Endothelial cell of umbilical vein (primary cell): Measurements from ENCODE around the gene SERGEF. TPM values are rescaled to one million over a fixed set of nuclear protein-coding genes. Genes with fewer than 3 reads are reported as not detected.

ENCODE experiments used
- BruUV-seq: library from RNA; stranded (reverse); fragments of 400-500 nt; replicated peaks from 2 replicates; lab custom pipeline; 2021; lab: Mats Ljungman, UMichigan
- CTCF ChIA-PET: fragments of 300-600, 350-600 bp; sonication (Branson Sonifier 250); formaldehyde crosslinking; loops from one replicate; lab custom pipeline; 2021; ENCODE audit warnings: antibody characterized with exemption, inconsistent platforms; lab: Charles Lee
- POLR2A ChIA-PET: fragments of 300-600, 350-600 bp; sonication (Branson Sonifier 250); formaldehyde crosslinking; loops from one replicate; lab custom pipeline; 2021; ENCODE audit warnings: antibody characterized with exemption, inconsistent platforms; lab: Charles Lee
- DNase-seq: peaks from one replicate; pipeline ENCODE4 v3.0.0-alpha.2; 2011; ENCODE audit warnings: low read depth, low spot score
- FAIRE-seq: peaks from 2 replicates; lab custom pipeline; 2011; peaks lifted over from hg19 to GRCh38; lab: Jason Lieb, UNC
- H2AFZ ChIP-seq: 2 replicates; pipeline ENCODE4 v1.6.0; 2012; ENCODE audit warnings: low read depth, low read length, control low read depth, inconsistent platforms
- H3K27ac ChIP-seq: 2 replicates; pipeline ENCODE4 v1.5.1; 2011; ENCODE audit warnings: low read depth, mild to moderate bottlenecking, control low read depth, low read length, moderate library complexity; ENCODE audit not compliant: insufficient read depth
- H3K27me3 ChIP-seq, 2 experiments: 2 replicates each; pipeline versions ENCODE4 v1.6.0 to v1.6.1; 2011; ENCODE audit warnings: low read length in 2 of 2, mixed read lengths in 1 of 2; ENCODE audit not compliant: control insufficient read depth in 2 of 2, insufficient read depth in 2 of 2
- H3K36me3 ChIP-seq, 2 experiments: 2 replicates in 1 of 2; 3 replicates in 1 of 2; pipeline ENCODE4 v1.5.1; 2011; ENCODE audit warnings: low read length in 2 of 2, mild to moderate bottlenecking in 1 of 2, moderate library complexity in 1 of 2; ENCODE audit not compliant: control insufficient read depth in 2 of 2, insufficient read depth in 2 of 2; ENCODE audit errors: extremely low read depth in 1 of 2
- H3K4me1 ChIP-seq: 3 replicates; pipeline ENCODE4 v1.5.1; 2011; ENCODE audit warnings: mild to moderate bottlenecking, low read length; ENCODE audit not compliant: control insufficient read depth, insufficient read depth; ENCODE audit errors: extremely low read depth
- H3K4me2 ChIP-seq: 2 replicates; pipeline ENCODE4 v1.6.1; 2011; ENCODE audit warnings: low read length, control low read depth, mixed read lengths; ENCODE audit not compliant: insufficient read depth
- H3K4me3 ChIP-seq, 3 experiments: fragments of 200-600 bp in 1 of 3; sonication (generic), shearing (Covaris generic) in 1 of 3; replicated peaks in 1 of 3; 2 replicates each; pipeline ENCODE4 v1.5.1; 2011 to 2016; ENCODE audit warnings: control low read depth in 3 of 3, low read length in 3 of 3, mild to moderate bottlenecking in 2 of 3, inconsistent platforms in 1 of 3, low read depth in 1 of 3, moderate library complexity in 1 of 3; ENCODE audit not compliant: insufficient read depth in 1 of 3
- H3K79me2 ChIP-seq: 2 replicates; pipeline ENCODE4 v1.6.0; 2012; ENCODE audit warnings: low read length, inconsistent platforms; ENCODE audit not compliant: control insufficient read depth, insufficient read depth
- H3K9ac ChIP-seq: replicated peaks from 2 replicates; pipeline ENCODE3; 2011; ENCODE audit warnings: low read length, control low read depth; ENCODE audit not compliant: insufficient read depth; ENCODE audit errors: extremely low read depth
- H3K9me1 ChIP-seq: replicated peaks from 3 replicates; pipeline ENCODE4 v1.6.0; 2011; ENCODE audit warnings: mild to moderate bottlenecking, low read length; ENCODE audit not compliant: control insufficient read depth, insufficient read depth; ENCODE audit errors: extremely low read depth
- H3K9me3 ChIP-seq: replicated peaks from 2 replicates; pipeline ENCODE4 v1.5.1; 2012; ENCODE audit warnings: low read length, inconsistent platforms; ENCODE audit not compliant: control insufficient read depth, insufficient read depth
- H4K20me1 ChIP-seq: replicated peaks from 2 replicates; pipeline ENCODE3; 2011; ENCODE audit warnings: mild to moderate bottlenecking, low read length; ENCODE audit not compliant: control insufficient read depth, insufficient read depth; ENCODE audit errors: extremely low read depth
- EZH2 ChIP-seq: IDR thresholded peaks from 2 replicates; pipeline ENCODE4 v1.6.1; 2012; ENCODE audit warnings: borderline replicate concordance, low read depth, mild to moderate bottlenecking, moderate library complexity, low read length, inconsistent platforms; ENCODE audit not compliant: severe bottlenecking
- FOS ChIP-seq: IDR thresholded peaks from 2 replicates; pipeline ENCODE4 v1.6.1; 2011; ENCODE audit warnings: mild to moderate bottlenecking, low read length, moderate library complexity, borderline replicate concordance; ENCODE audit not compliant: insufficient read depth
- GATA2 ChIP-seq: IDR thresholded peaks from 2 replicates; pipeline ENCODE4 v1.7.0; 2011; ENCODE audit warnings: low read depth, mild to moderate bottlenecking, moderate library complexity, mixed read lengths, low read length; ENCODE audit not compliant: insufficient read length, insufficient read depth
- JUN ChIP-seq: IDR thresholded peaks from 2 replicates; pipeline ENCODE4 v1.6.1; 2011; ENCODE audit warnings: borderline replicate concordance, low read depth; ENCODE audit not compliant: insufficient read length, insufficient read depth
- MAX ChIP-seq: IDR thresholded peaks from 2 replicates; pipeline ENCODE4 v1.6.1; 2011; ENCODE audit not compliant: insufficient read depth, insufficient read length
- MYC ChIP-seq: IDR thresholded peaks from one replicate; pipeline ENCODE4 v1.6.1; 2011; ENCODE audit warnings: mild to moderate bottlenecking, low read depth, low read length
- POLR2A ChIP-seq: IDR thresholded peaks from 2 replicates; pipeline ENCODE4 v1.6.1; 2012; ENCODE audit warnings: low read depth, mild to moderate bottlenecking, control low read depth, low read length
- POLR2AphosphoS5 ChIP-seq: IDR thresholded peaks from 2 replicates; pipeline ENCODE4 v1.6.1; 2012; ENCODE audit warnings: low read depth, mild to moderate bottlenecking, control low read depth, low read length, moderate library complexity; ENCODE audit not compliant: insufficient read depth
- dilution Hi-C: fragments of 300-500 bp; cut with MboI; formaldehyde crosslinking; loops from one replicate; pipeline ENCODE4 v1.15.0; 2019; ENCODE audit warnings: low sequenced_read_pairs; ENCODE audit not compliant: extremely low pct_ligation_motif_present
- intact Hi-C: fragments of 100-400 bp; cut with micrococcal nuclease; formaldehyde crosslinking; loops from one replicate; pipeline ENCODE4 v1.10.0; 2022
- polyA plus RNA-seq, 4 experiments: library from polyadenylated mRNA; depleted of rRNA in 3 of 4; stranded (reverse) in 3 of 4; unstranded in 1 of 4; fragments of >200 nt; gene quantifications; 2 replicates each; pipeline versions ENCODE4 v1.2.1 to v1.2.3, GENCODE V29; 2011 to 2012; ENCODE audit warnings: missing spikeins in 1 of 4
- total RNA-seq: library from RNA; stranded (reverse); gene quantifications from 2 replicates; pipeline ENCODE4 v1.2.3, GENCODE V29; 2021
- TF ChIP-seq, protein P1 (sequence below), 2 donors: IDR thresholded peaks; 1 replicate in 1 of 2; 2 replicates in 1 of 2; pipeline ENCODE4 v1.5.1; 2011; ENCODE audit warnings: low read length in 2 of 2, mild to moderate bottlenecking in 2 of 2, moderate library complexity in 2 of 2, control low read depth in 1 of 2, inconsistent platforms in 1 of 2, low read depth in 1 of 2; ENCODE audit not compliant: insufficient read depth in 1 of 2; ENCODE audit errors: extremely low read depth in 1 of 2

SERGEF gene
- total and polyA plus RNA-seq, 2 donors (not counting 3 experiments of a cell fraction or from before 2014, with no cell fraction given), result 8.7 to 16.7 TPM

GRCh38 chr11:17811352-17811751 lies 201.5 kb downstream of the SERGEF start:
- H3K27ac ChIP-seq, result no peak overlapping the region
- intact Hi-C loops, result no loop called here
- no peaks in the 10 kb centered on the region for H4K20me1 ChIP-seq
- no peaks in the 10 kb centered on the region for H3K9me1 ChIP-seq
- no peaks in the 10 kb centered on the region for H3K79me2 ChIP-seq
- no peak overlapping the region for H3K9ac ChIP-seq
- no peaks in the 10 kb centered on the region for H3K36me3 ChIP-seq
- no peak overlapping the region for H2AFZ ChIP-seq
- FAIRE-seq, result no peak
- DNase-seq, result no peak
- no peak overlapping the region for H3K4me3 ChIP-seq
- BruUV-seq, result no TSS peak
- CTCF ChIA-PET, result no interaction called here
- H3K4me2 ChIP-seq, result no peak overlapping the region
- no peaks in the 10 kb centered on the region for H3K9me3 ChIP-seq
- no peaks in the 10 kb centered on the region for H3K27me3 ChIP-seq
- POLR2A ChIA-PET, result no interaction called here
- no peaks in the 10 kb centered on the region for H3K4me1 ChIP-seq
- dilution Hi-C loops, result no loop called here
- TF ChIP-seq MAX (no peak), JUN (no peak), POLR2A (no peak), POLR2AphosphoS5 (no peak), FOS (no peak), GATA2 (no peak), MYC (no peak), EZH2 (no peak)
- TF ChIP-seq, protein P1, sequence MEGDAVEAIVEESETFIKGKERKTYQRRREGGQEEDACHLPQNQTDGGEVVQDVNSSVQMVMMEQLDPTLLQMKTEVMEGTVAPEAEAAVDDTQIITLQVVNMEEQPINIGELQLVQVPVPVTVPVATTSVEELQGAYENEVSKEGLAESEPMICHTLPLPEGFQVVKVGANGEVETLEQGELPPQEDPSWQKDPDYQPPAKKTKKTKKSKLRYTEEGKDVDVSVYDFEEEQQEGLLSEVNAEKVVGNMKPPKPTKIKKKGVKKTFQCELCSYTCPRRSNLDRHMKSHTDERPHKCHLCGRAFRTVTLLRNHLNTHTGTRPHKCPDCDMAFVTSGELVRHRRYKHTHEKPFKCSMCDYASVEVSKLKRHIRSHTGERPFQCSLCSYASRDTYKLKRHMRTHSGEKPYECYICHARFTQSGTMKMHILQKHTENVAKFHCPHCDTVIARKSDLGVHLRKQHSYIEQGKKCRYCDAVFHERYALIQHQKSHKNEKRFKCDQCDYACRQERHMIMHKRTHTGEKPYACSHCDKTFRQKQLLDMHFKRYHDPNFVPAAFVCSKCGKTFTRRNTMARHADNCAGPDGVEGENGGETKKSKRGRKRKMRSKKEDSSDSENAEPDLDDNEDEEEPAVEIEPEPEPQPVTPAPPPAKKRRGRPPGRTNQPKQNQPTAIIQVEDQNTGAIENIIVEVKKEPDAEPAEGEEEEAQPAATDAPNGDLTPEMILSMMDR (IDR thresholded peaks at IDR 0.05; ENCODE audit: extremely low read depth in 1 of 2, insufficient read depth in 1 of 2, low read depth in 1 of 2, low read length in 2 of 2), result no peak
